ENCODE results near the gene ZNF443.
"Not testable (repeated sequence)": the region's sequence is repeated elsewhere in the genome, so short reads cannot be mapped to it uniquely, and the experiment has no call there.

ZNF443 gene

DNA sequence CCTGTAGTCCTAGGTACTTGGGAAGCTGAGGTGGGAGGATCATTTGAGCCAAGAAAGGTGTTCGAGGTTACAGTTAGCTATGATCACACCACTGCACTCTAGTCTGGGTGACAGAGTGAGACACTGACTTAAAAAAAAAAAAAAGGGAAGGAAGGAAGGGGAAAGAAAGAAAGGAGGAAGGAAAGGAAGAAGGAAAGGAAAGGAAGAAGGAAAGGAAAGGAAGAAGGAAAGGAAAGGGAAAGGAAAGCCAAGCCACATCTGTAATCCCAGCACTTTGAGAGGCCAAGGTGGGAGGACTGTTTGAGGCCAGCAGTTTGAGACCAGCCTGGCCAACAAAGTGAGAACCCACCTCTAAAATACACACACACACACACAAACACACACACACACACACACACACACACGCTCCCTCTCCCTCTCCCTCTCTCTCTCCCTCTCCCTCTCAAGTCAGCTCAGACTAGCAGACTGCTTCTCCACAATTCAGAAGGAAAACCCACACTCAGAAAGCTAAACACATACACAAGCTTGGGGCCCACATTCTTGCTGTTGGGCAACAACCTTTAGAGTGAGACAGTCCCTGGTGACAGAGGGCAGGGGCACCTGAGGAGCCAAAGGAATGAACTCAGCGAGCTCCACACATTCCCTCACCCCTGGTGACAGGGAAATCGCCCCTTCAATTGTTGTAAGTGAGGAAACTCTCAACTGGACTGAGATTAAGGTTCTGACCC is 41.1 kb upstream of the ZNF443 start:
- TF ChIP-seq, protein P1, sequence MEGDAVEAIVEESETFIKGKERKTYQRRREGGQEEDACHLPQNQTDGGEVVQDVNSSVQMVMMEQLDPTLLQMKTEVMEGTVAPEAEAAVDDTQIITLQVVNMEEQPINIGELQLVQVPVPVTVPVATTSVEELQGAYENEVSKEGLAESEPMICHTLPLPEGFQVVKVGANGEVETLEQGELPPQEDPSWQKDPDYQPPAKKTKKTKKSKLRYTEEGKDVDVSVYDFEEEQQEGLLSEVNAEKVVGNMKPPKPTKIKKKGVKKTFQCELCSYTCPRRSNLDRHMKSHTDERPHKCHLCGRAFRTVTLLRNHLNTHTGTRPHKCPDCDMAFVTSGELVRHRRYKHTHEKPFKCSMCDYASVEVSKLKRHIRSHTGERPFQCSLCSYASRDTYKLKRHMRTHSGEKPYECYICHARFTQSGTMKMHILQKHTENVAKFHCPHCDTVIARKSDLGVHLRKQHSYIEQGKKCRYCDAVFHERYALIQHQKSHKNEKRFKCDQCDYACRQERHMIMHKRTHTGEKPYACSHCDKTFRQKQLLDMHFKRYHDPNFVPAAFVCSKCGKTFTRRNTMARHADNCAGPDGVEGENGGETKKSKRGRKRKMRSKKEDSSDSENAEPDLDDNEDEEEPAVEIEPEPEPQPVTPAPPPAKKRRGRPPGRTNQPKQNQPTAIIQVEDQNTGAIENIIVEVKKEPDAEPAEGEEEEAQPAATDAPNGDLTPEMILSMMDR (IDR thresholded peaks at IDR 0.05; ENCODE audit: low read depth, low read length): no peak
- no peak overlapping the region for H3K4me3 ChIP-seq (ENCODE audit: low read depth, low read length)

DNA sequence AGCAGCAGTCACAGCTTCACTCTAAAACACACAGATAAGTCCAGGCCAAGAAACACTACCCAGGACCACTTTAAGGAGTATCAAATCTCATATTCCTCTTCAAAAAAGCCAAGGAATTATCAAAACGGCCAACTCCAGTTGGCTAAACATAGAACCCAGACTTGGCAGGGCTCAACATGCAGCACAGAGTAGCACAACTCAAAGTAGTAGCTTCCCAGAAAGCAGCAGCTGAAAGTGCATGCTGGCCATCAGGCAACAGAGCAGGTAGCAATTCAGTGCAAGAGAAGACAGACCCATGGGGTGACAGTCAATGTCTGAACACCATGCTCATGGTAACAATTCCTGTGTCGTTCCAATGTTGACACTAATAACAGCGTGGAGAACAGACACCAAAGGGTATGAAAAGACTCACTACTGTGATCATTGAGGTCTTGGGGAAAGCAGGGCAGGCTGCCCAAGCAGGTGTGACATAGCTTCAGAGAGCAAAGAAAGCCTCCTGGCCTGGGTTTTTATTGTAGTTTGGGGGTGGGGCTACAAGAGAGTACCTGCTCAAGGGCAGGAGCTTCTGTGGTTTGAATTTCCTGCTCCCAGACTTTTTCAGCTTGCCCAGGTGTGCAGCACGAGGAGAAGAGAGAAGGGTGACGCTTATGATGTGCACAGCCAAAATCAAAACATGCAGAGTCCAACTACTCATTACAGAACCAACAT is 37.6 kb upstream of the ZNF443 start:
- TF ChIP-seq, protein P1 (IDR thresholded peaks at IDR 0.05; ENCODE audit: low read depth, low read length): no peak

DNA sequence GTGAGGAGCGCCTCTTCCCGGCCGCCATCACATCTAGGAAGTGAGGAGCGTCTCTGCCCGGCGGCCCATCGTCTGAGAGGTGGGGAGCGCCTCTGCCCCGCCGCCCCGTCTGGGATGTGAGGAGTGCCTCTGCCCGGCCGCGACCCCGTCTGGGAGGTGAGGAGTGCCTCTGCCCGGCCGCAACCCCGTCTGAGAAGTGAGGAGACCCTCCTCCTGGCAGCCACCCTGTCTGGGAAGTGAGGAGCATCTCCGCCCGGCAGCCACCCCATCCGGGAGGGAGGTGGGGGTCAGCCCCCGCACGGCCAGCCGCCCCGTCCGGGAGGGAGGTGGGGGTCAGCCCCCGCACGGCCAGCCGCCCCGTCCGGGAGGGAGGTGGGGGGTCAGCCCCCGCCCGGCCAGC is 26.8 kb upstream of the ZNF443 start:
- H3K4me3 ChIP-seq (ENCODE audit: low read depth, low read length): not testable (repeated sequence)

More for the DNA sequence above, 37.6 kb upstream of the ZNF443 start:
- no peak overlapping the region for H3K4me3 ChIP-seq (ENCODE audit: low read depth, low read length)

DNA sequence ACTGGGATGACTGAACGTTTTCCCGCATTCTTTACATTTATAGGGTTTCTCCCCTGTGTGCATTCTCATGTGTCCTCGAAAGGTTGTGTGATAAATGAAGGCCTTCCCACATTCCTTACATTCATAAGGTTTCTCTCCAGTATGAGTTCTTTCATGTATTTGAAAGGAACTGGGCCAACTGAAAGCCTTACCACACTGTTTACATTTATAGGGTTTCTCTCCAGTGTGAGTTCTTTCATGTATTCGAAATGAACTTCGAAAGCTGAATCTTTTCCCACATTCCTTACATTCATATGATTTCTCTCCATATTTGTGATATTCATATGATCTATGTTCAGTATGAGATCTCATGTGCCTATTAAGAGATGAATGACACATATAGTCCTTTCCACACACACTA is 24.4 kb upstream of the ZNF443 start:
- TF ChIP-seq, protein P1 (IDR thresholded peaks at IDR 0.05; ENCODE audit: low read depth, low read length): no peak
- H3K4me3 ChIP-seq (ENCODE audit: low read depth, low read length): no peak overlapping the region

DNA sequence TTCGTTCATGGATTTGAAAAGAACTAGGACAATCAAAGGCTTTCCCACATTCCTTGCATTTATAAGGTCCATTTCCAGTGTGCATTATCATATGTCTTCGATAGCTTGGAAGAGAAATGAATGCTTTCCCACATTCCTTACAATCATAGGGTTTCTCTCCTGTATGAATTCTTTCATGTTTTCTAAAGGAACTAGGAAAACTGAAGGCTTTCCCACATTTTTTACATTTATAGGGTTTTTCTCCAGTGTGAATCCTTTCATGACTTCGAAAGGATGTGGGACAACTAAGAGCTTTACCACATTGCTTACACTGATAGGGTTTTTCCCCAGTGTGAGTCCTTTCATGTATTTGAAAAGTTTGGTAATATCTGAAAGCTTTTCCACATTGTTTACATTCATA is 23.9 kb upstream of the ZNF443 start:
- H3K4me3 ChIP-seq (ENCODE audit: low read depth, low read length): no peak overlapping the region
- TF ChIP-seq, protein P1 (IDR thresholded peaks at IDR 0.05; ENCODE audit: low read depth, low read length): no peak

DNA sequence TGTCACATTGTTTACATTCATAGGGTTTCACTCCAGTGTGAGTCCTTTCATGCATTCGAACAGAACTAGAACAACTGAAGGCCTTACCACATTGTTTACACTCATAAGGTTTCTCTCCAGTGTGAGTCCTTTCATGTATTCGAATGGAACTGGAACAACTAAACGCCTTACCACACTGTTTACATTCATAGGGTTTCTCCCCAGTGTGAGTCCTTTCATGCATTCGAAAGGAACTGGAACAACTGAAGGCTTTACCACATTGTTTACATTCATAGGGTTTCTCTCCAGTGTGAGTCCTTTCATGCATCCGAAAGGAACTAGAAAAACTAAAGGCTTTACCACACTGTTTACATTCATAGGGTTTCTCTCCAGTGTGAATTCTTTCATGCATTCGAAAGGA is 23.3 kb upstream of the ZNF443 start:
- H3K4me3 ChIP-seq (ENCODE audit: low read depth, low read length): not testable (repeated sequence)

DNA sequence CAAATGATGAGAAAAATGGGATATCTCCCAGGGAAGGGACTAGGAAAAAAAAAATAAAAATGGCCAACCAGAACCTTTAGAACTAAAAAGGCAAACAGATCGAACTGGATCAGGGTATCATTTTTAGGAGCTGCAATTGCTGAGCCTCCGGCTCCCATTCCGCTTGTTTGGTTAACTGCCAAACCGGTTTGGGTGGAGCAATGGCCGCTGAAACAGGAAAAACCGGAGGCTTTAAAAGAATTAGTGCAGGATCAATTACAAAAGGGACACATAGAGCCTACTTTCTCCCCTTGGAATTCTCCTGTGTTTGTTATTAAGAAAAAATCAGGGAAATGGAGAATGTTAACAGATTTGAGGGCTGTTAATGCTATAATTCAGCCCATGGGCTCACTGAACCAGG is 12.7 kb upstream of the ZNF443 start:
- no peak overlapping the region for H3K4me3 ChIP-seq (ENCODE audit: low read depth, low read length)
- TF ChIP-seq, protein P1 (IDR thresholded peaks at IDR 0.05; ENCODE audit: low read depth, low read length): no peak

DNA sequence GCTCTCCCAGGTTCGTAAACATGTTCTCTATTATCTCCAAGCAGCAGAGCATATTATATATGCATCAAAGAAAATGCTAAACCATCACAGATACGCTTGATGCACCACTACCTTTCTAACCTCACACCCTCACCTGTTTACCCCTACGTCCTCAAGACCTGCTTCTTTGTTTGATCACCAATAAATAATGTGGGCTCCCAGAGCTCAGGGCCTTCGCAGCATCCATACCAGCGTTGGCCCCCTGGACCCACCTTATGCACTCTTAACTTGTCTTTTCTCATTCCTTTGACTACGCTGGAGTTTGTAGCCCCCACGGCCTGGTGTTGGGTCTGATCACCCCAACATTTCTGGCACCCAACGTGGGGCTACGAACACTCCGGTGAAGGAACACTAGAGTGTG is 10.0 kb upstream of the ZNF443 start:
- TF ChIP-seq, protein P1 (IDR thresholded peaks at IDR 0.05; ENCODE audit: low read depth, low read length): no peak
- no peak overlapping the region for H3K4me3 ChIP-seq (ENCODE audit: low read depth, low read length)
